M059J (cell line): Measurements from ENCODE around the gene LHX1. TPM values are rescaled to one million over a fixed set of nuclear protein-coding genes. Genes with fewer than 3 reads are reported as not detected.
A peak's percentile ranks its signal among the peaks of the same experiment; 100 is the strongest.

Experiments
- DNase-seq: peaks from one replicate; pipeline ENCODE4 v3.0.0-alpha.2; 2012; ENCODE audit warnings: low read depth
- total RNA-seq: library from RNA; depleted of rRNA; stranded (reverse); fragments of >200 nt; shearing (Covaris generic); gene quantifications from 2 replicates; pipeline ENCODE4 v1.2.3, GENCODE V29; 2014; rRNA removed

The LHX1 gene
- 0.81 and 3.5 TPM in 2 replicates for total RNA-seq

- DNase-seq: peak; percentile 40
These were observed at the start of gene LHX1 for GRCh38 chr17:36937001-36937958. Gene LHX1, plus strand, starts transcription at chr17:36937475. Its CDS starts 723 bp downstream, at chr17:36938198.

DNA sequence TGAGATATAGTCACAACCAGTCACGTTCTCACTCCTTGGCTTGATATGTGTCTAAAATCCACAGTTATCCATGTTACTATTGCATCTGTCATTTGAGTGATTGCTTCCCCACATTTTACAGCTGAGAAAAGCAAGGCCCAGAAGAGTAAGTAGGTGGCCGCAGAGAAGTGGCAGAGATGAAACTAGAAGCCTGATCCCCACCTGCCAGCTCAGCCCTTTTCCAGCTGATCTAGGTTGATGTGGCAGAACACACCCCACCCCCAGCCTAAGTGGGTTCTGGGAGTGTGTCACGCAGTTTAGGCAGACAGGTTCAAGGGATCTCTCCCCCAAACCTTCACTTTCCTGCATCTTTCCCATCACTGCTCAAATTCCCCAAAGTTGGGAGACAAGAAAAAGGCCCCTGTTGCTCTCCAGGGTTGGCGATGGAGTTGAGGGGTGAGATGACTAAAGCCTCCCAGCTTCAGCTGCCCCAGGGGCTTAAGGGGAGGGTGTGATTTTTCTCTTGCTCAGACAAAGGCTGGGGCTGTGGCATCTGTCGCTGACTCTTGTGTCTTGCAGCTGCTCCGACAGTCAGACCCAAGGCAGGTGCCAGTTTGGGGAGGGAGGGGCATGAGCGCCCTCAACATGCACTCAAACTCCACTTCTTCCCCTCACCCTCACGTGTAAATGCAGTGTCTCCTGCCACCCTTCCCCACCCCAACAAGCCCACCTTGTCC is 48.9 kb upstream of the LHX1 start:
- DNase-seq: peak; percentile 24

DNA sequence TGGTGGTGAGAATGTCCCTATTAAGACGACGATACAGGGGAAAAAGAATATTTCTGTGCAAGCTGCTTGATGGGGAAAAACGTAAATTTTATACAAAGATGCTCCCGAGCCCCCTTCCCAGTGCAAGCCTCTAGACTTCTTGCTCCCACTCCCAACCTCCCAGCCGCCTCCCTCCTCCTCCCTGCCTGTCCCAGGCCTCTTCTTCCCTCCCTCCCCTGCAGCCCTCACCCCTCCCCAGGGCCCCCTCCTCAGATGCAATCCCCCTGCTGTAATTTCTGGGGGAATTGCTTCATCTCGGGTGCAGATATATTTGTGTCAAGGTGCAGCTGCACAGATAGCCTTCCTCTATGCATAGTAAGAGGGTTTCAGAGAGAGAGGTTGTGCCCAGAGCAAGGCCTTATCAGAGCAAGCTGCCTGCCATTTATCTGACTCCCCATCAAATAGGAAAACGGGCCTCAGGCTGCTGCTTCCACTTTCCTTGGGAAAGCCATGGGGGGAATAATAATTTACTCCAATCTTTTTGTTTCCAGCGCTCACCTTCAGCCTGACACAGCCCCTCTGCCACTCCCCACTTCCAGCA is 47.4 kb upstream of the LHX1 start:
- DNase-seq: no peak

GRCh38 chr17:36890398-36891168 is 46.7 kb upstream of the LHX1 start:
- no peak for DNase-seq

DNA sequence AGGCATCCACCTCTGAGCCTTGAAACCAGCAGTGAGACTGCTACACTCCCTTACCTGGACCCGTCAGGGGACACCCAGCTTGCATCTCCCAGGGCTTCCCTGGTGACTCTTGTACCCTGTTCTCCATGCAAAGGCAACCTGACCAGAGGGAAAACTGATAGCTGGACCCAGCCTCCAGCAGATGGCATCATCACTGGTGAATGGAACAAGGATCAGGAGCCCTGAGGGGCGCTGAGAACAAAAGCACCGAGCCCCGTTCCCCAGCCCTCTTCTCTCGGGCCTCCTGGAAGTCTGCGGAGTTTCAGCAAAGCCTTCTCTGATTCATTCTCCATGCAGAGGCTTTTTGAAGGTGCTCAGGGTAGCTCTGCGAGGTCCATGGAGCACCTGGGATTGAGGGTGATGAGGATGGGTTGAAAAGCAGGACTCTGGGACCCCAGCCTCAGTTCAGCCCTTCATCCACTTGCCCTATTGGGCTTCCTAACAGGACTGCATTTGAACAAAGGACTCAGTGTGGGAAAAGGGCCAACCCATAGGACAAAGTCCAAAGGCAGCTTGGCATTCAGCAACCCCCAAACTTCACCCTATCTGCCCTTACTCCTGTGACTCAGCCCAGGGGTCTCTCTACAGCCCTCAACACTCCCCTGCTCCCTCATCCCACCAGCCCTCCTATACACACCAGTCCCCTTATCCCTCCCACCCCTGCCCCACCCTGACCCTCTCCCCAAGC is 45.0 kb upstream of the LHX1 start:
- no peak for DNase-seq

DNA sequence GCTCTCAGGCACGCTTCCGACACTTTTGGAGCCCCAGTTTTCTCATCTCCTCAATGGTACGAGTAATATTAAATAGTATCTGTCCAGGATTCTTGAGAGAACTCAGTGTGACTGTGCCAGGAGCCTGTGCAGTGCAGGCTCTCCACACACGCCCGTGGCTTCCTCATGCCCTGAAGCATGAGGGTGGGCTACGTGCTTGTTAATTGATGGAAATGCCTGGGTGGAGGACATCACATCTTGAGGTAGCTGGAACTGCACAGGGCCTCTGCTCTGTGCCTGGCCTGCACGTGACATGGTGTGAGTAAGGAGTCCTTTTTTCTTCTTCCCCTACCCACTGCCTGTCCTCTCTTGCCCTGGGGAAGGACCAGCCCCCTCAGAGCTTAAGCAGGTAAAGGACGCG is 43.1 kb upstream of the LHX1 start:
- DNase-seq: no peak

GRCh38 chr17:36894925-36895324 is 42.4 kb upstream of the LHX1 start:
- DNase-seq: no peak

DNA sequence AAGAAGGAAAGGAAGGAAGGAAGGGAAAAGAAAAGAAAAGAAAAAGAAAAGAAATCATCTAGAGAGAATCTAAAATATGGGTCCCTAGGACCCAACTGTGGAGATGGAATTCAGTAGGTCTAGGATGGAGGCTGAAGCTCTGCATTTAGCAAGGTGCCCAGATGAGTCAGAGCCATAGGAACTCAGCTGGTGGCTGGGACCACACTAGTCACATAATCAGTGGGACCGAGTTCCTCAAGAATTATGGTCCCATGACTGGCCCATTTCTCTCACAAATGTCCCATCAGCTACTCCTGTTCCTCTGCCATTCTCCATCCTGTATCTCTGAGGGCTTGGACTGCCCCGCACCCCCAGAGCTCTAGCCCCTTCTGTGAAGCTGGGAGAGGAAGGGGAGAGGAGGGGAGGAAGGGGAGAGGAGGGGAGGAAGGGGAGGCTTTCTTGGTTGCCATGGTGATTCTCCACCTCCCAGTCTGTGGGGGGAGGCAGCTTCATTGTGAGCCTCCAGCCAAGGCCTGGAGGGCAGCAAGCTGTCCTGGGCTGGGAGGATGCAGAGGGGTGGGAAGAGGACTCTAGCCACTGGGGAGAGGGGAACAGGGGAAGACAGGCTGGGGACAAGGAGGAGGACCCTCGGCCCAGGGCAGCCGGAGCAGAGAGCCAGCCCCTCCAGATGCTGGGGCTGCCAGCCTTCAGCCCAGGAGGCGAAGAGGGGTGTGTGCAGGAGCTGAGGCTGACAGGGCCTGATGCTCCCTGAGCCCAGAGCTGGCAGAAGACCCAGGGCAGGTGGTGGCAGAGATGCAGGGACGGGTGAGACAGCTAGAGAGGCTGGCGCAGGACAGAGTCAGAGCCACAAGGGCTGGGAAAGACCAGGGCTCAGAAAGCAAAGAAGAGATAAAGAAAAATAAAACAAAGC is 37.8 kb upstream of the LHX1 start:
- peak; percentile 56 for DNase-seq

GRCh38 chr17:36900160-36900512 is 37.1 kb upstream of the LHX1 start:
- no peak for DNase-seq

DNA sequence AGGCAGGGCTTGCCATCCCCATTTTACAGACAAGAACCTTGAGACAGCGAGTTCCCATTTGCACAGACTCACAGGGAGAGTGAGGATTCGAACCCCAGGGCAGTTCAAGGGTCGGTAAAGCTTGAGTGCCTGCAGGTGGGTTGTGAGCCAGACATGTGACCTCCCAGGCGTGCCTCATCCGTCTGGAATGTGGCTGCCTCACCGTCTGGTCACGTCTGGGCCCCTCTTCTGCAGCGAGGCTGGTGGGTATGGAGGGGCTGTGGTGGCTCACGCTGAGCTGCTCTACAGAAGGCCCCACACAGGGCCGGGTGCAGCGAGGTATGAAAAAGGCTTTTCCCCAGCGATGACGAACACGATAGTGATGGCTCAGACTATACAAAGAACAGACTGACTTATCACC is 35.8 kb upstream of the LHX1 start:
- peak; percentile 87 for DNase-seq

DNA sequence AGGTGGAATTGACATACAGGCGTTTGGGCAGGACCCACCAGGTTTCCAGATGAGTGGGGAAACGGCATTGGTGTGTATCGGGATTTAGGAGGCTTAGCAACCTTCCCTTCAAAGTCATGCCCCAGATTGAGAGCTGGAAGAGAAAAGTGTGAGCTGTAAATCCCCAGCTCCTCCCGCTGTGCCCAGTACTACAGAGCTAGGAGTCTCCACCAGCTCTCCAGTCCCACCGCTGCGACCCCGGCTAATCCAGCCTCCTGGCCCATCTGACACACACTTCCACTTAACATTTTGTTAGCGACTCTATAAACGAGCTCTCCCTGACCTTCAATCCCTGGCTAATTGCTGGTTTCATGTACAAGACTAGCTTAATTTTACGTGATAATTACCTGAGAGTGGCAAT is 29.9 kb upstream of the LHX1 start:
- no peak for DNase-seq

DNA sequence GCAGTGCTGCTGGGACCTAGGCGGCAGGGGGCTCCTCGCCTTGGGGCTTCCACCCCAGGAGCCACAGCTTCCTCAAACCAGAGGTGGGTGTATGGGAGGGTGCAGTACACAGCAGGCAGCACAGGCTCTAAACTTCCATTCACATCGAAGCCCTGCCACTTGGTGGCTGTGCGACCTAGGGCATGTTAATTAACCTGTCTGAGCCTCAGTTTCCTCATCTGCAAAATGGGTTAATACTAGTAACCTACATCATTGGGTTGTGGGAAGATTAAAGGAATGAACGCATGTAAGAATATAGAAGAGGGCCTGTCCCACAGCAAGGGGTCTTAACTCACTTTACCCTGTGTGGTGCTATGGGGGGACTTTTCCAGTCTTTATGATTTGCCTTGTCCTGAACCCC is 26.8 kb upstream of the LHX1 start:
- no peak for DNase-seq

- DNase-seq: no peak
These were observed 26.3 kb upstream of the LHX1 start for GRCh38 chr17:36911001-36911400.

DNA sequence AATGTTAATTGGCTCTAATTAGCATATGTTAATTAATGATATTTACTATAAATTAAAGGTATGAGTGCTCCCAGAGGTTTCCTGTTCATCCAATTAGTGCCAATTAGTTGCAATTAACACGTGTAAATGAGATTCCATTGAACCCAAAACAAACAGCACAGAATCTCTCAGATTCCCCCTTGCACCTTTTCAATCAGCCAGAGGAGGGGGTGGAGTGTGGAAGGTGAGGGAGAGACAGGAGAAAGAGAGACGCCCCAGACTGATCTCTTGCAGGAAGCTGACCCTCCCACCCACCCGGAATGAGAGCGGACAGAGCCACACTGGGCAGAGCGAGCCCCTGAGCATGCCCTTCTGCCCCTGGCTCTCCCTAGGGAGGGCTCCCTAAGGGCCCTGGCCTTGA is 24.1 kb upstream of the LHX1 start:
- no peak for DNase-seq

DNA sequence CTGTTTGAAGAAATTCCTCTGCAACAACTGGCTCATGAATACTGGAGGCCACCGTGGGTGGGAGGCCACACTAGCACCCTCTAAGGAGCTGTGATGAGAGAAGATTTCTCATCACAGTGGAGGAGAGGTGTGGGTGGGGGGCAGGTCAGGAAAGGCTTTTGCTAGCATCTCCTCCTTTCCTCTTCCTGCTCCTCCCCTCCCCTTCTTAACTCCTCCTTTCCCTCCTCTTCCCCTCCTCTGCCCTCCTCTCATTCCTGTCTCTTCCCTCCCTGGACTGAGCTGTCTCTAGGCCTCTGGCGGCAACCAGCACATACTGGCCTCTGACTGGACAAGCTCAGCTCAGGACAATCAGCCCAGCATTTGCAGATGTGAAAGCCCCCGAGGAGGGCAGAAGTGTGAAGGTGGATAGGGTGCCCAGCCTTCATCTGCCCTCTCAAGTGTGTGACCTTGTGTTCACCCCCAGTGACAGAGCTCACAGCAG is 19.0 kb upstream of the LHX1 start:
- peak; percentile 75 for DNase-seq

DNA sequence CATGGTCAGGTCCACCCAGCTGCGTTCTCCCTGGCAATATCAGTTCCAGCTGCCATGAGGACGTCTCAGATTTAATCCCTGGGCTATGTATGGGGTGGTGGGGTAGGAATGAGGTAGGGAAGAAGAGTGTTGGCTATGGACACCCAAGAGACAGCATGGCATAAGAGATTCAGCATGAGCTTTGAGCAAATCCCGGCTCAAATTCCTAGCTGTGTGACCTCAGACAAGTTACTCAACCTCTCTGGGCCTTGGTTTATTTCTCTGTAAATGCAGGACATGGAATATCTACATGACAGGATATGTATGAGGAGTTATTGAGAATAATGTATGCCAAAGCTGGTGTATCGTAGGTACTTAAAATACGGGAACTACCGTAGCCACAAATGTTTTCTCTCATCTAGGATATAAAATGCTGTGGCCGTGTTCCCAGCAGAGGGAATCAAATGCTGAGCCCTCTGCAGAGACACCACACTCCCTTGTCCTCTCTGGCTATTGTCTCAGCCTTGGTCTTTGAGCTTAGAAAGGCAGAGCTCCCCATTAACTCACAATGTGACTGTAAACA is 17.8 kb upstream of the LHX1 start:
- no peak for DNase-seq

- DNase-seq: peak; percentile 91
These were observed 17.0 kb upstream of the LHX1 start for GRCh38 chr17:36920032-36921005.

- DNase-seq: peak; percentile 97
These were observed 16.0 kb upstream of the LHX1 start for GRCh38 chr17:36921095-36921851.
